ENCODE results near the gene EFHC2. TPM values are rescaled to one million over a fixed set of nuclear protein-coding genes. Genes with fewer than 3 reads are reported as not detected.

The EFHC2 gene
- total RNA-seq, 4 donors from 2014 or later = 4.7 to 8.6 (median 5.9) TPM

- Histone ChIP-seq H3K27ac (no peak overlapping the region), H3K4me1 (no peaks in the 10 kb centered on the region), H3K4me3 (replicated peaks in 1 of 3) (no peak overlapping the region), H3K27me3 (no peaks in the 10 kb centered on the region), H3K9me3 (no peaks in the 10 kb centered on the region), H3K36me3 (no peaks in the 10 kb centered on the region)
- intact Hi-C loops (cut with DNase I) = no loop called here
- no peak for DNase-seq
- TF ChIP-seq POLR2A (IDR thresholded peaks at IDR 0.05) (no peak), CTCF (IDR thresholded peaks at IDR 0.05) (no peak)
- 72 to 87% methylated on average over 4 of the region's 4 CpGs for WGBS, 2 donors
Observed at GRCh38 chrX:44299177-44299576, 44.3 kb downstream of the EFHC2 start.

- H3K4me1 ChIP-seq = no peaks in the 10 kb centered on the region
- intact Hi-C loops (cut with DNase I) = no loop called here
- DNase-seq = no peak
- H3K4me3 ChIP-seq (replicated peaks in 1 of 3) = no peak overlapping the region
- TF ChIP-seq CTCF (IDR thresholded peaks at IDR 0.05) (no peak), POLR2A (IDR thresholded peaks at IDR 0.05) (no peak)
- no peaks in the 10 kb centered on the region for H3K9me3 ChIP-seq
- H3K27ac ChIP-seq = no peak overlapping the region
- H3K36me3 ChIP-seq = no peaks in the 10 kb centered on the region
- no peaks in the 10 kb centered on the region for H3K27me3 ChIP-seq
- WGBS, 2 donors = 92 to 93% methylated on average over 2 of the region's 2 CpGs
Observed at GRCh38 chrX:44291468-44292092, 51.9 kb downstream of the EFHC2 start.

- Histone ChIP-seq H3K4me1 (no peaks in the 10 kb centered on the region), H3K36me3 (no peaks in the 10 kb centered on the region), H3K27ac (no peak overlapping the region), H3K4me3 (replicated peaks in 1 of 3) (no peak overlapping the region), H3K9me3 (no peaks in the 10 kb centered on the region), H3K27me3 (no peaks in the 10 kb centered on the region)
- intact Hi-C loops (cut with DNase I) = no loop called here
- no peak for DNase-seq
- TF ChIP-seq POLR2A (IDR thresholded peaks at IDR 0.05) (no peak), CTCF (IDR thresholded peaks at IDR 0.05) (no peak)
- 85 to 95% methylated on average over 5 of the region's 5 CpGs for WGBS, 2 donors
Observed at GRCh38 chrX:44290718-44291117, 52.8 kb downstream of the EFHC2 start.

GRCh38 chrX:44282753-44283152, 60.7 kb downstream of the EFHC2 start:
- no peaks in the 10 kb centered on the region for H3K9me3 ChIP-seq
- no peak for TF ChIP-seq POLR2A (IDR thresholded peaks at IDR 0.05)
- TF ChIP-seq CTCF (IDR thresholded peaks at IDR 0.05) = no peak
- H3K36me3 ChIP-seq = no peaks in the 10 kb centered on the region
- WGBS, 2 donors = 93% methylated on average over 10 of the region's 10 CpGs
- intact Hi-C loops (cut with DNase I) = no loop called here
- no peak overlapping the region for H3K27ac ChIP-seq
- no peaks in the 10 kb centered on the region for H3K27me3 ChIP-seq
- DNase-seq = no peak
- H3K4me1 ChIP-seq = no peaks in the 10 kb centered on the region
- H3K4me3 ChIP-seq (replicated peaks in 1 of 3) = no peak overlapping the region

- no peak for TF ChIP-seq CTCF (IDR thresholded peaks at IDR 0.05)
- no peak for TF ChIP-seq POLR2A (IDR thresholded peaks at IDR 0.05)
- DNase-seq = no peak
- H3K4me1 ChIP-seq = no peaks in the 10 kb centered on the region
- H3K27ac ChIP-seq = no peak overlapping the region
- no peak overlapping the region for H3K4me3 ChIP-seq (replicated peaks in 1 of 3)
- no peaks in the 10 kb centered on the region for H3K9me3 ChIP-seq
- intact Hi-C loops (cut with DNase I) = no loop called here
- H3K27me3 ChIP-seq = no peaks in the 10 kb centered on the region
- no peaks in the 10 kb centered on the region for H3K36me3 ChIP-seq
Observed at GRCh38 chrX:44280116-44280515, 63.4 kb downstream of the EFHC2 start.

Measured in thyroid gland (tissue), 4 donors.